Measurements from ENCODE around the gene CBX1. TPM values are rescaled to one million over a fixed set of nuclear protein-coding genes. Genes with fewer than 3 reads are reported as not detected.

Gene CBX1
- total RNA-seq, 1 donor from 2014 or later = 91.1 TPM

DNA sequence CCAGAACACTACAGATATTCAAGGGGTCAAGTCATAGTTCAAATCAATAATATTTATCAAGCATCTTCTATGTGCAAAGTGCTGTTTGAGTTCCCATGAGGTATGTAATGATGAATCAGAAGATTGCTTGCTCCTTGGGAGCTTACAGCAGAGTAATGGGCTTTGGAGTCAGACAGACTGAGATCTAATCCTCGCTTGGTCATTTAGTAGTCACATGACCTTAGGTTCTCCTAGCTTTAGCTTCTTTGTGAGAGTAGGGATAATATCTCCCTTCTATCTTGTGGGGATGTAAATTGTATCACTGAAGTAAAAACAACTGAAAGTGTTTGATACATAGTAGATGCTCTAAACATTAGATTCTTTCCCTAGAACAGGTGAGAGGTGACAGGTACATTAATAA, 36.4 kb upstream of the CBX1 start:
- Mint-ChIP-seq H3K4me1 (ENCODE audit: unreplicated experiment) (peaks cover 9% of the 10 kb centered on the region), H3K27me3 (ENCODE audit: unreplicated experiment) (no peaks in the 10 kb centered on the region), H3K27ac (ENCODE audit: unreplicated experiment) (no peak overlapping the region), H3K4me3 (ENCODE audit: unreplicated experiment) (no peak overlapping the region), H3K36me3 (ENCODE audit: low read depth, unreplicated experiment) (no peaks in the 10 kb centered on the region), H3K9me3 (ENCODE audit: unreplicated experiment) (no peaks in the 10 kb centered on the region)
- DNase-seq (ENCODE audit: low spot score) = no peak
- TF ChIP-seq, protein P1, sequence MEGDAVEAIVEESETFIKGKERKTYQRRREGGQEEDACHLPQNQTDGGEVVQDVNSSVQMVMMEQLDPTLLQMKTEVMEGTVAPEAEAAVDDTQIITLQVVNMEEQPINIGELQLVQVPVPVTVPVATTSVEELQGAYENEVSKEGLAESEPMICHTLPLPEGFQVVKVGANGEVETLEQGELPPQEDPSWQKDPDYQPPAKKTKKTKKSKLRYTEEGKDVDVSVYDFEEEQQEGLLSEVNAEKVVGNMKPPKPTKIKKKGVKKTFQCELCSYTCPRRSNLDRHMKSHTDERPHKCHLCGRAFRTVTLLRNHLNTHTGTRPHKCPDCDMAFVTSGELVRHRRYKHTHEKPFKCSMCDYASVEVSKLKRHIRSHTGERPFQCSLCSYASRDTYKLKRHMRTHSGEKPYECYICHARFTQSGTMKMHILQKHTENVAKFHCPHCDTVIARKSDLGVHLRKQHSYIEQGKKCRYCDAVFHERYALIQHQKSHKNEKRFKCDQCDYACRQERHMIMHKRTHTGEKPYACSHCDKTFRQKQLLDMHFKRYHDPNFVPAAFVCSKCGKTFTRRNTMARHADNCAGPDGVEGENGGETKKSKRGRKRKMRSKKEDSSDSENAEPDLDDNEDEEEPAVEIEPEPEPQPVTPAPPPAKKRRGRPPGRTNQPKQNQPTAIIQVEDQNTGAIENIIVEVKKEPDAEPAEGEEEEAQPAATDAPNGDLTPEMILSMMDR (IDR thresholded peaks at IDR 0.05; ENCODE audit: unreplicated experiment) = no peak

DNA sequence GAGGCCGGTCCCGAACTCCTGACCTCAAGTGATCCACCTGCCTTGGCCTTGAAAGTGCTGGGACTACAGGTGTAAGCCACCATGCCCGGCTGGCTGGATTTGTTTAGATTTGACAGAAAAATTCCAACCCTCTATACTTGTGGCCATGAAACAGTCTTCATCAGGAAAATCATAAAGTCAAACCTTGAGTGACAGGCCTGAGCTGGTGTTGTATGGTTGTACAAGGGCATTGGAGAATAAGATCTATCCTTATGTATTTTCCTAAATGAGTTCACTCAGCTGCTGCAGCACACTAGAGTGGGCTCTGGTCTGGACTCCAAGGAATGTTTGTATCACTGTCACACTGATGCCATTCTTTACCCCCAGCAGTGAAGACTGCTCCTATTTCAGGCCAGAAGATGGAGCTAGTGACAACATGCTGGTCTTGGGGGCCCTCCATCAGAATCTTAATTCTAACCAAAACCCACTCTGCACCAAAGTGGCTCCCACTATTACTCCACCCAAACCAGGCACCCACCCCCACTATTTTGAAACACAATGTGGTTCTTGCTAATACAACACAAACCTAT, 33.7 kb upstream of the CBX1 start:
- no peaks in the 10 kb centered on the region for H3K9me3 Mint-ChIP-seq (ENCODE audit: unreplicated experiment)
- no peak overlapping the region for H3K4me3 Mint-ChIP-seq (ENCODE audit: unreplicated experiment)
- DNase-seq (ENCODE audit: low spot score) = no peak
- H3K27me3 Mint-ChIP-seq (ENCODE audit: unreplicated experiment) = no peaks in the 10 kb centered on the region
- TF ChIP-seq, protein P1 (IDR thresholded peaks at IDR 0.05; ENCODE audit: unreplicated experiment) = no peak
- no peaks in the 10 kb centered on the region for H3K36me3 Mint-ChIP-seq (ENCODE audit: low read depth, unreplicated experiment)
- H3K27ac Mint-ChIP-seq (ENCODE audit: unreplicated experiment) = no peak overlapping the region
- peaks cover 3% of the 10 kb centered on the region for H3K4me1 Mint-ChIP-seq (ENCODE audit: unreplicated experiment)

DNA sequence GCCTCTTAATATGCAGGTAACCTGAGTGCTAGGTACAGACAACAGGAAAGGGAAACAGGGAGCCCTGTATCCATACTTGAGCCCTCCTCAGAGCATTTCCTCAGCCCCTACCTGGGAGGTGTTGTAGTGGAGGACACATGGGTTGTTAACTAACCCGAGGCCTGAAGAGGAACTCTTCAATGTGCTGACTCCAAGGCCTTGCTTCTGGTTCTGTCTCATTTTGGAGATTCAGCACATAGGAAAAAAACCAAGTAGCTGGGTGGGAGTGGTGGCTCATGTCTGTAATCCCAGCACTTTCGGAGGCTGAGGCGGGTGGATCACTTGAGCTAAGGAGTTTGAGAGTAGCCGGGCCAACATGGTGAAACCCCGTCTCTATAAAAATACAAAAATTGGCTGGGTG, 31.1 kb upstream of the CBX1 start:
- TF ChIP-seq, protein P1 (IDR thresholded peaks at IDR 0.05; ENCODE audit: unreplicated experiment) = no peak
- Mint-ChIP-seq H3K4me1 (ENCODE audit: unreplicated experiment) (peaks cover 3% of the 10 kb centered on the region), H3K27ac (ENCODE audit: unreplicated experiment) (no peak overlapping the region), H3K27me3 (ENCODE audit: unreplicated experiment) (peaks cover 2% of the 10 kb centered on the region), H3K9me3 (ENCODE audit: unreplicated experiment) (no peaks in the 10 kb centered on the region), H3K4me3 (ENCODE audit: unreplicated experiment) (no peak overlapping the region), H3K36me3 (ENCODE audit: low read depth, unreplicated experiment) (no peaks in the 10 kb centered on the region)
- DNase-seq (ENCODE audit: low spot score) = no peak

DNA sequence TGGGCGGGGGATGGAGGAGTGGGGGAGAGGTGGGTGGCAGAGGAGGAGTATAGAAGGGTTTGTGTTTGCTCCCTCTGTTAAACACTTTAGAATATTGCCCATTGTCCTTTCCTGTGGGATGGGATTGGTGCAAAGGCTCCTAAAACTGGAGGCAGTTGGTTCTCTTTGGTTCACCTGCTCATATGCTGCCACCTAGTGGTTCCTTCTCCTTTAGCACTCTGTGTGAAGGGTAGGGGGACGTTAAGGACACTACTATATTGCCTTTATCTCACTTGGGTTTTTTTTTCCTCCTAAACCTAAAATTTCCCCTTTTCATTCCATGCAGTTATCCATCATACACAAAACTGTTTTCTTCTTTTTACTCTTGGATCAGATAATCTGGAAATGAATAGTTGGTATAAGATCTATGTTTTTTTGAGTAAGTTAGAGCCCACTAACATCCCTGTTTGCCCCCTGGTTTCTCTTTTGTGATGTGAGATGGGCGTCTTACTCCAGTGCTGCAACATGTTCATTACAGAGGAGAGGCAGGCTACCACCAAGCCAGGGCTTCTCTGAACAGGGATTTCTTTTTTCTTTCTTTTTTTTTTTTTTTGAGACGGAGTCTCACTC, 30.0 kb upstream of the CBX1 start:
- no peaks in the 10 kb centered on the region for H3K36me3 Mint-ChIP-seq (ENCODE audit: low read depth, unreplicated experiment)
- no peak overlapping the region for H3K27ac Mint-ChIP-seq (ENCODE audit: unreplicated experiment)
- no peak overlapping the region for H3K4me3 Mint-ChIP-seq (ENCODE audit: unreplicated experiment)
- peaks cover 12% of the 10 kb centered on the region for H3K4me1 Mint-ChIP-seq (ENCODE audit: unreplicated experiment)
- TF ChIP-seq, protein P1 (IDR thresholded peaks at IDR 0.05; ENCODE audit: unreplicated experiment) = peak; percentile 70
- DNase-seq (ENCODE audit: low spot score) = peak; percentile 72
- H3K9me3 Mint-ChIP-seq (ENCODE audit: unreplicated experiment) = no peaks in the 10 kb centered on the region
- peaks cover 2% of the 10 kb centered on the region for H3K27me3 Mint-ChIP-seq (ENCODE audit: unreplicated experiment)

DNA sequence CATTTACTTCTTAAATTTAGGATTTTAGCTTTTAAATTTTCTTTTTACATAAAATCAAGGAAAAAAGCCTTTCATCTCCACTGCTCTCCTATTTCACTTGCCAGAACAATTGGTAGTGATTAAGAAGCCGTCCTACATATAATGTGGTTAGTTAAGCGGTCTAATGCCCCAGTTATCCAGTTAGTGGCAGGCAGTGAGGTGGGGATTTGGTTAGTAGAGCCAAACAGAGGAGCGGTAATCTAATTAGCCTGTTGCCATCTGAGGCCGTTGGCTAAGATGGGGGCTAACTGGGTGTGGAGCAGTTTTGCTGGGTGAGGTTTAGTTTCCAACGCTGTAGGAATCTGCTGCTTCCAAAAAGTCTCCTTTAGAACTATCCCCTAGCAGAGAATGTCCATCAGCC, 28.7 kb upstream of the CBX1 start:
- Mint-ChIP-seq H3K27me3 (ENCODE audit: unreplicated experiment) (peaks cover 2% of the 10 kb centered on the region), H3K9me3 (ENCODE audit: unreplicated experiment) (no peaks in the 10 kb centered on the region), H3K4me3 (ENCODE audit: unreplicated experiment) (no peak overlapping the region), H3K27ac (ENCODE audit: unreplicated experiment) (no peak overlapping the region), H3K4me1 (ENCODE audit: unreplicated experiment) (peaks cover 18% of the 10 kb centered on the region), H3K36me3 (ENCODE audit: low read depth, unreplicated experiment) (no peaks in the 10 kb centered on the region)
- TF ChIP-seq, protein P1 (IDR thresholded peaks at IDR 0.05; ENCODE audit: unreplicated experiment) = no peak
- DNase-seq (ENCODE audit: low spot score) = no peak
